K562 (cell line): Measurements from ENCODE around the gene GNGT2. TPM values are rescaled to one million over a fixed set of nuclear protein-coding genes. Genes with fewer than 3 reads are reported as not detected.

Source experiments
- ESRRB ChIP-seq: fragments of 250-450 bp; sonication (Bioruptor Pico); IDR thresholded peaks from 2 replicates; pipeline ENCODE4 v1.5.0; 2020; ENCODE audit warnings: mild to moderate bottlenecking, moderate library complexity, borderline replicate concordance
- GATAD2A ChIP-seq: fragments of 450-650 bp; IDR thresholded peaks from 2 replicates; pipeline ENCODE4 v1.6.1; 2017
- GATAD2B ChIP-seq: fragments of 450-650 bp; IDR thresholded peaks from 2 replicates; pipeline ENCODE4 v1.6.1; 2017; ENCODE audit warnings: mild to moderate bottlenecking, borderline replicate concordance
- IRF2 ChIP-seq: sonication (generic); formaldehyde crosslinking; IDR thresholded peaks from 2 replicates; pipeline ENCODE4 v1.8.1; 2022; ENCODE audit warnings: mild to moderate bottlenecking, missing genetic modification reagents
- JUNB ChIP-seq: fragments of 450-650 bp; formaldehyde crosslinking; conservative IDR thresholded peaks from 2 replicates; pipeline ENCODE4 v1.4.0; 2020; ENCODE audit warnings: mild to moderate bottlenecking
- KAT7 ChIP-seq: sonication (generic); formaldehyde crosslinking; IDR thresholded peaks from 2 replicates; pipeline ENCODE4 v1.8.0; 2022; ENCODE audit warnings: missing genetic modification reagents, mild to moderate bottlenecking, borderline replicate concordance
- MAFK ChIP-seq: IDR thresholded peaks from 2 replicates; pipeline ENCODE4 v1.6.1; 2011; ENCODE audit warnings: low read length, improper control_type of control experiment
- MYNN ChIP-seq, 2 experiments: sonication (generic); formaldehyde crosslinking in 1 of 2; IDR thresholded peaks; 2 replicates each; pipeline versions ENCODE4 v1.5.0 to v1.6.1; 2016 to 2020; ENCODE audit warnings: antibody characterized with exemption in 1 of 2, missing genetic modification reagents in 1 of 2
- SNRNP70 ChIP-seq: fragments of 200-400 bp; formaldehyde crosslinking; optimal IDR thresholded peaks from 2 replicates; pipeline ENCODE3; 2017; ENCODE audit warnings: low read depth, low read length
- STAG1 ChIP-seq: sonication (generic); formaldehyde crosslinking; IDR thresholded peaks from 2 replicates; pipeline ENCODE4 v1.5.0; 2020; ENCODE audit warnings: missing genetic modification reagents, borderline replicate concordance
- polyA plus RNA-seq, 8 experiments: library from polyadenylated mRNA; depleted of rRNA in 4 of 8; stranded (reverse) in 5 of 8; unstranded in 3 of 8; fragments of >200 nt; fragmentation: Nextera tagmentation in 2 of 8; fragmentation: Illumina TruSeq in 1 of 8; extraction: Ambion mirVana in 2 of 8; extraction: Trizol in 1 of 8; gene quantifications; 2 replicates each; pipeline versions ENCODE4 v1.2.1 to v1.2.3, GENCODE V29; 2011 to 2014; ENCODE audit warnings: inconsistent platforms in 1 of 8, missing spikeins in 1 of 8
- total RNA-seq, 7 experiments: library from RNA; depleted of rRNA in 6 of 7; stranded (reverse); fragments of >200 nt in 6 of 7; fragmentation: Illumina TruSeq in 2 of 7; extraction: Trizol in 2 of 7; gene quantifications; 2 replicates each; pipeline versions ENCODE4 v1.2.1 to v1.2.3, GENCODE V29; 2011 to 2021; ENCODE audit warnings: low replicate concordance in 1 of 7
- TF ChIP-seq, protein P1 (sequence below): IDR thresholded peaks from 3 replicates; pipeline ENCODE4 v1.6.1; 2011; ENCODE audit warnings: borderline replicate concordance, mild to moderate bottlenecking, moderate library complexity; ENCODE audit not compliant: insufficient read length; ENCODE audit errors: extremely low read depth
- TF ChIP-seq, protein P2 (sequence below), 2 experiments: fragments of 450-650 bp in 1 of 2; sonication (generic) in 1 of 2; formaldehyde crosslinking in 1 of 2; IDR thresholded peaks; 2 replicates each; pipeline versions ENCODE4 v1.7.1 to v1.9.0; 2016 to 2022; ENCODE audit warnings: inconsistent platforms in 1 of 2, mild to moderate bottlenecking in 1 of 2, missing genetic modification reagents in 1 of 2

The GNGT2 gene
- total and polyA plus RNA-seq, 9 of the 15 experiments (the other 6 are each of a cell fraction or from before 2014, with no cell fraction given), result not detected

DNA sequence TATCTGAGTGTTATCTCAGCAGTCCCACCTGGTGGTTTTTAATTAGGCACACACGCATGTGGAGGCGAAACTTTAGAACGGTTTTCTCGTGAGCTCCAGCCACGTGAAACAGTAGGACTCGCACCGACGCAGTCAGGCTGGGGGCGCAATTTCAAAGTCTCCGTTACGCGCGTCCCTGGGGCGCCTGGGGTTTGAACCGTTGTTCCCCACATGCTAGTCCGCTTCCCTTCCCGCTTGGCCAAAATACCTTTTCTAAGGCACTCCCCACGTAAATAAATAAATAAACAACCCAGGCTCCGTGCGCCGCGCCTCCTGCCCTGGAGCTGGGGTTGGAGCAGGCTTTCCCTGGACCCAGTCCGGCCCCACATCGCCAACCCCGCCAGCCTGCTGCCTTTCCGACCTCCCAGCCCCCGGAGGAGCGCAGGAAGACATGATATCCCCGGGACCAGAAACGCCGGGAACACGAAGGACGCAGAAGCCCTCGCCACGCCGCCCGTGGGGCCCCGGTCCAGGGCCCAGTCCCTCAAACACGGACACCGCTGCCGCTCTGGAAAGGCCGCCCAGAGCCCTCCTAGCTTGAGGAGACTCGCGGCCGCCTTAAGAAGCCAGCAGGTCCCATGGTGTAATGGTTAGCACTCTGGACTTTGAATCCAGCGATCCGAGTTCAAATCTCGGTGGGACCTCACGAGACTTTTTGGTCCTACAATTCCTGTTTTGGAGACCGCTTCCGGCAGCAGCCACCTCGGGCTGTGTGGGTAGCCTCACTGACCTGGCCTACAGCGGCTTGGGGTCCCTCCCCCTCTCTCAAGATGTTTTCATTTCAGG is 18.2 kb downstream of the GNGT2 start (continued):
- TF ChIP-seq, protein P1, sequence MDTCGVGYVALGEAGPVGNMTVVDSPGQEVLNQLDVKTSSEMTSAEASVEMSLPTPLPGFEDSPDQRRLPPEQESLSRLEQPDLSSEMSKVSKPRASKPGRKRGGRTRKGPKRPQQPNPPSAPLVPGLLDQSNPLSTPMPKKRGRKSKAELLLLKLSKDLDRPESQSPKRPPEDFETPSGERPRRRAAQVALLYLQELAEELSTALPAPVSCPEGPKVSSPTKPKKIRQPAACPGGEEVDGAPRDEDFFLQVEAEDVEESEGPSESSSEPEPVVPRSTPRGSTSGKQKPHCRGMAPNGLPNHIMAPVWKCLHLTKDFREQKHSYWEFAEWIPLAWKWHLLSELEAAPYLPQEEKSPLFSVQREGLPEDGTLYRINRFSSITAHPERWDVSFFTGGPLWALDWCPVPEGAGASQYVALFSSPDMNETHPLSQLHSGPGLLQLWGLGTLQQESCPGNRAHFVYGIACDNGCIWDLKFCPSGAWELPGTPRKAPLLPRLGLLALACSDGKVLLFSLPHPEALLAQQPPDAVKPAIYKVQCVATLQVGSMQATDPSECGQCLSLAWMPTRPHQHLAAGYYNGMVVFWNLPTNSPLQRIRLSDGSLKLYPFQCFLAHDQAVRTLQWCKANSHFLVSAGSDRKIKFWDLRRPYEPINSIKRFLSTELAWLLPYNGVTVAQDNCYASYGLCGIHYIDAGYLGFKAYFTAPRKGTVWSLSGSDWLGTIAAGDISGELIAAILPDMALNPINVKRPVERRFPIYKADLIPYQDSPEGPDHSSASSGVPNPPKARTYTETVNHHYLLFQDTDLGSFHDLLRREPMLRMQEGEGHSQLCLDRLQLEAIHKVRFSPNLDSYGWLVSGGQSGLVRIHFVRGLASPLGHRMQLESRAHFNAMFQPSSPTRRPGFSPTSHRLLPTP, result peak; percentile 95
- TF ChIP-seq MAFK, result peak; percentile 15; the same call in 1 of the 2 replicates
- TF ChIP-seq GATAD2B, result no peak; the same call in 1 of the 2 replicates
- TF ChIP-seq, protein P2, sequence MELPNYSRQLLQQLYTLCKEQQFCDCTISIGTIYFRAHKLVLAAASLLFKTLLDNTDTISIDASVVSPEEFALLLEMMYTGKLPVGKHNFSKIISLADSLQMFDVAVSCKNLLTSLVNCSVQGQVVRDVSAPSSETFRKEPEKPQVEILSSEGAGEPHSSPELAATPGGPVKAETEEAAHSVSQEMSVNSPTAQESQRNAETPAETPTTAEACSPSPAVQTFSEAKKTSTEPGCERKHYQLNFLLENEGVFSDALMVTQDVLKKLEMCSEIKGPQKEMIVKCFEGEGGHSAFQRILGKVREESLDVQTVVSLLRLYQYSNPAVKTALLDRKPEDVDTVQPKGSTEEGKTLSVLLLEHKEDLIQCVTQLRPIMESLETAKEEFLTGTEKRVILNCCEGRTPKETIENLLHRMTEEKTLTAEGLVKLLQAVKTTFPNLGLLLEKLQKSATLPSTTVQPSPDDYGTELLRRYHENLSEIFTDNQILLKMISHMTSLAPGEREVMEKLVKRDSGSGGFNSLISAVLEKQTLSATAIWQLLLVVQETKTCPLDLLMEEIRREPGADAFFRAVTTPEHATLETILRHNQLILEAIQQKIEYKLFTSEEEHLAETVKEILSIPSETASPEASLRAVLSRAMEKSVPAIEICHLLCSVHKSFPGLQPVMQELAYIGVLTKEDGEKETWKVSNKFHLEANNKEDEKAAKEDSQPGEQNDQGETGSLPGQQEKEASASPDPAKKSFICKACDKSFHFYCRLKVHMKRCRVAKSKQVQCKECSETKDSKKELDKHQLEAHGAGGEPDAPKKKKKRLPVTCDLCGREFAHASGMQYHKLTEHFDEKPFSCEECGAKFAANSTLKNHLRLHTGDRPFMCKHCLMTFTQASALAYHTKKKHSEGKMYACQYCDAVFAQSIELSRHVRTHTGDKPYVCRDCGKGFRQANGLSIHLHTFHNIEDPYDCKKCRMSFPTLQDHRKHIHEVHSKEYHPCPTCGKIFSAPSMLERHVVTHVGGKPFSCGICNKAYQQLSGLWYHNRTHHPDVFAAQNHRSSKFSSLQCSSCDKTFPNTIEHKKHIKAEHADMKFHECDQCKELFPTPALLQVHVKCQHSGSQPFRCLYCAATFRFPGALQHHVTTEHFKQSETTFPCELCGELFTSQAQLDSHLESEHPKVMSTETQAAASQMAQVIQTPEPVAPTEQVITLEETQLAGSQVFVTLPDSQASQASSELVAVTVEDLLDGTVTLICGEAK (IDR thresholded peaks at IDR 0.05), result peak; percentile 90
- TF ChIP-seq, protein P2 (CRISPR knock-in tag; IDR thresholded peaks at IDR 0.05), result peak; percentile 66; the same call in 1 of the 2 replicates
- TF ChIP-seq STAG1 (CRISPR knock-in tag), result no peak
- no peak for TF ChIP-seq KAT7 (CRISPR knock-in tag)
- TF ChIP-seq ESRRB, result no peak
- TF ChIP-seq IRF2, result no peak
- TF ChIP-seq MYNN (IDR thresholded peaks at IDR 0.05), result peak; percentile 16; the same call in 1 of the 2 replicates
- no peak for TF ChIP-seq MYNN (CRISPR knock-in tag; IDR thresholded peaks at IDR 0.05)
- TF ChIP-seq JUNB, result no peak
- peak; percentile 22; the same call in 1 of the 2 replicates for TF ChIP-seq GATAD2A
- TF ChIP-seq SNRNP70, result no peak
